NCI-H2227 treated with DMSO at 0.1 percent for 48 hours (cell line): ENCODE data around the gene IFITM1.
"Not testable (repeated sequence)": the region's sequence is repeated elsewhere in the genome, so short reads cannot be mapped to it uniquely, and the experiment has no call there.

Experiments used
- DNase-seq: peaks from one replicate; lab custom pipeline; 2025; lab: John Stamatoyannopoulos, UW

The IFITM1 gene

DNA sequence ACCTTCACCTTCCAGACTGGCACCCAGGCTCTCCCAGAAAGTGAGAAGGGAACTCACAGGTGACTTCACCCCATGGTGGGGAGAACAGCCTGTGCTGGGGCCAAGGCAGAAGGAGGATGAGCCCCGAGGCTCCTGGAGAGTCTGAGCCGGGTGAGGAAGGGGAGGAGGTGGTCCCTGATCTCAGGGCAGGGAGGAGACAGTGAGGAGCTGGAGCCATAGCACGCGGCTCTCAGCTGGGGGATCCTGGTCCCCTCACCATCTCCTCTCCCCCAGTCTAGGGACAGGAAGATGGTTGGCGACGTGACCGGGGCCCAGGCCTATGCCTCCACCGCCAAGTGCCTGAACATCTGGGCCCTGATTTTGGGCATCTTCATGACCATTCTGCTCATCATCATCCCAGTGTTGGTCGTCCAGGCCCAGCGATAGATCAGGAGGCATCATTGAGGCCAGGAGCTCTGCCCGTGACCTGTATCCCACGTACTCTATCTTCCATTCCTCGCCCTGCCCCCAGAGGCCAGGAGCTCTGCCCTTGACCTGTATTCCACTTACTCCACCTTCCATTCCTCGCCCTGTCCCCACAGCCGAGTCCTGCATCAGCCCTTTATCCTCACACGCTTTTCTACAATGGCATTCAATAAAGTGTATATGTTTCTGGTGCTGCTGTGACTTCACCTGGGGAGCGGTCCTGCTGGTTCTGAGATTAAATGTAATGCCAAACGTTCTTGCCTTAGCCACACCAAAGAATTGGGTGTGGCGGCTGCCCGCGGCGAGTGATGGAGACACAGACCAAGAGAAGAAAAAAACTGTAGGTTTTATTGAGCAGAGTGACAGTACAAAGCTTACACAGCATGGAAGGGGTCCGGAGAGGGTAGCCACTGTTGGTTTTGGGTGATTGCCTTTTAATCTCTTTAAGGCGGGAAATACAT is 4.8 kb upstream of the IFITM1 start:
- not testable (repeated sequence) for DNase-seq

DNA sequence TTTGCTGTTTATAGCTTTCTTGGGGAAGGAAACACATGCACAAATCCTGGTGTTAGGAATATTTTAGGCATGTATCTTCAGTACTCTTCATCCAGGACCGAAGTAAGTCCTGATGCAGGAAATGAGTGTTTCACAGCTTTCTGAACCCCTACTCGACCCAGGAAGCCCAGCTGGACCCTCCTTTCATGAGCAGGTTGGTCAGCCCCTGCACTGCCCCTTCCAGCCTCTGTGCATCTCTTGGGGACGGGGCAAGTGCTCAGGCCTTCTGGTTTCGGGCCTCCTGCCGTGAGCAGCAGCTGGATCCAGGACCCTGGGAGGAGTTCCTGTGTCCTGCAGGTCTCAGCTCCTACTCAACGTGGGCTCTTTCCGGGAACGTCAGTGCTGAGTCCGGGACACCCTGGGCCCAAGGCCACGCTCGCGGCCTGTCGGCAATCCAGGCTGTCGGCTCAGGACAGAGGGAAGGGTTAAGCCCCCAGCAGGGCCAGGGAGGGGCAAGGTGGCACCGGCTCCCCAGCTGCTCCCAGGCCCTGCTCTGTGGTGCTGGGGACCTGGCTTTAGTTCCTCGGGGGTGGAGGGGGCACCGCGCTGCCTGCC is 3.8 kb upstream of the IFITM1 start:
- not testable (repeated sequence) for DNase-seq

DNA sequence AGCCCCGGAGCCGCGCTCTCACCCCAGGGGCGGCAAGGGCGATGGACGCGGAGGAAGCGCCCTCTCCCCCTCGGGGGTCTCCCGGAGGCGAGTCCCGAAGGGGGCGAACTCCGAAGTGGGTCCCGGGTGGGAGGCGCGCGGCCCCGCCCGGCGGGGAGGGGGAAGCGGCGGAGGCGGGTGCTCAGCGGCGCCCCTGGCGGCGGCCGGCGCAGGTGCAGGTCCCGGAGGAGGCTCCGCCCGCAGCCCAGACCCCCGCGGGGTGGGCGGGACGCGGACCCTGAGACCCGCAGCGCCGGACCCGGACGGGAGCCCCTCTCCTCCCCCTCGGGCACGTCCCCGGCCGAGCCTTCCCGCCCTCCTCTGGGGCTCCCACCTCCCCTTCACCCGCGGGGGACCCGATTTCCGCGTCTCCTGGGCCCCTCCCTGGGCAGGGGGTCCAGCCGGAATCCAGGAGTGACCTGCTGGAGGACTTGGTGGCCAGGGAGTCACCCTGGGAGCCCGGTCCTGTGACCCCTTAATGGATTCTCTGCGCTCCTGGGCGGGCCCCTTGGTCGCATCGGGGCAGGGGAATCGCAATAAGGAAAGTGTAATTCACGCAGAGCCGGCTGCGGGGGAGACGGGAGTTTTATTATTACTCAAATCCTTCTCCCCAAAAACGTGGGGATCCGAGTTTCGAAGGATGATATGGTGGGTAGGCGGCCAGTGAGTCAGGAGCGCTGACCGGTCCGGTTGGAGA is 2.7 kb upstream of the IFITM1 start:
- not testable (repeated sequence) for DNase-seq

DNA sequence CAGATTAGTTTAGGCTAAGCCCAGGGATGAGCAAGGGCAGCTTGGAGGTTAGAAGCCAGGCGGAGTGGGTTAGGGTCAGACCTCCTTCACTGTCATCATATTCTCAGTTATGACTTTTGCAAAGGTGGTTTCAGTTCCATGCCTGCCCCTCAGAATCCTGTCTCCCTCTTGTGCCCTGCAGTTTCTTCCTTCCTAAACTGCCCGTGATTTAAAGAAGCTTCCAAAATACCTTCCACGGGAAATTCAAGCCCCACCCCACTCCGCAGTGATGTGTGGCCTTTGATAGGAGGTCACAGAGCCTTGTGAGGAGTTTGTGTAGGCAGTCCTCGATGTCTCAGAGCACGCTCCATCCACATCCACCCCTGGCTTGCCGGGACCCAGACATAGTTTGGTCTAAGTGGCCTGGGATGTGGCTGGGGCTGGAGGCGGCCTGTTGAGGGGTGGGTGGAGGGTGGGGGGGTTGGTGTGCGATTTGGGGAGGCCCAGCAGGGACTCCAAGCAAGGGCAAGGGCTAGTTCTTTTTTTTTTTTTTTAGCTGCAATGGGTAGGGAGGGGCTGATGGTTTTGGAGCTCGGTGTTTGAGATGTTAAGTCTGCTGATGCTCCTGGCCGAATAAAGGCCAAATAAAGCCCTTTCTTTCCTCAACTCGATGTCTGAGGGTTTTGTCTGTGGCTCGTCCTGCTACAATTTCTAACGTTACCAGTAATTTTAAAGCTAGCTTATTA is 1.6 kb upstream of the IFITM1 start:
- DNase-seq: no peak

DNA sequence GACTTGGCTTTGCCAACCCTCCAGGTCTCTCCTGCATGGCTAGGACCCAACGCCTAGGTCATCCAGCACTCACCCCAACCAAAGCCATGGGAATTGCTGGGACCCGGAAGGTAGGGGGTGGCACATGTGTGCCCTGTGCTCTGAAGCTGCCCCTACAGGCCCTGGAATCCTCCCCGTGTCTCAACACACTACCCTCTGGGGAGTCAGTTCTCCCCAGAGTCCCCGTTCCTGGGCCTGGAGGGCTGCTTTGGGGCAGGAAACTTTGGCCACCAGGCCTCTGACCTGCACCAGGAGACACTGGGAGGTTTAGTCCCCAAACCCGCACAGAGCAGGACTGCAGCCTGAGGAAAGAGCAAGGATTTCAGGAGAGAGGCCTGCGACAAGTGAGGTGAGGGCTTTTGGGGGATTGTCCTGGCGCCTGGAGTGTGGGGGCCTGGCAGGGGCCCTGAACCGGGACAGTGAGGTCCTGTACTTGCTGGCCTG is 495 bp upstream of the IFITM1 start:
- no peak for DNase-seq

DNA sequence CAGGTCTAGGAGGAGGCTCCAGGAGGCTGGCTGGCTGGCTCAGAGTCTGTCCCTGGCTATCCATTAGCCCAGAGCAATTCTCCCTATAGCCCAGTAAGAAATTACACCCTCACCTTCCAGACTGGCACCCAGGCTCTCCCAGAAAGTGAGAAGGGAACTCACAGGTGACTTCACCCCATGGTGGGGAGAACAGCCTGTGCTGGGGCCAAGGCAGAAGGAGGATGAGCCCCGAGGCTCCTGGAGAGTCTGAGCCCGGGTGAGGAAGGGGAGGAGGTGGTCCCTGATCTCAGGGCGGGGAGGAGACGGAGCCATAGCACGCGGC is 675 bp downstream of the IFITM1 start:
- DNase-seq: not testable (repeated sequence)

DNA sequence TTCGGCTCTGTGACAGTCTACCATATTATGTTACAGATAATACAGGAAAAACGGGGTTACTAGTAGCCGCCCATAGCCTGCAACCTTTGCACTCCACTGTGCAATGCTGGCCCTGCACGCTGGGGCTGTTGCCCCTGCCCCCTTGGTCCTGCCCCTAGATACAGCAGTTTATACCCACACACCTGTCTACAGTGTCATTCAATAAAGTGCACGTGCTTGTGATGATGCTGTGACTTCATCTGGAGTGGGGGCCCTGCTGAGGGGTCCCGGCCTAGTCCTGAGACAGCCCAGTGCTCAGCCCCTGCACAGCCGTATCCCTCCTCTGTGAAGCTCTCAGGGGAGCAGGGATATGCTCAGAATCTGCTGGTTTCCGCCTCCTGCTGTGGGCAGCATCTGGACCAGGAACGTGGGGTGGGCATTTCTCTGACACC is 1.2 kb downstream of the IFITM1 start:
- no peak for DNase-seq

DNA sequence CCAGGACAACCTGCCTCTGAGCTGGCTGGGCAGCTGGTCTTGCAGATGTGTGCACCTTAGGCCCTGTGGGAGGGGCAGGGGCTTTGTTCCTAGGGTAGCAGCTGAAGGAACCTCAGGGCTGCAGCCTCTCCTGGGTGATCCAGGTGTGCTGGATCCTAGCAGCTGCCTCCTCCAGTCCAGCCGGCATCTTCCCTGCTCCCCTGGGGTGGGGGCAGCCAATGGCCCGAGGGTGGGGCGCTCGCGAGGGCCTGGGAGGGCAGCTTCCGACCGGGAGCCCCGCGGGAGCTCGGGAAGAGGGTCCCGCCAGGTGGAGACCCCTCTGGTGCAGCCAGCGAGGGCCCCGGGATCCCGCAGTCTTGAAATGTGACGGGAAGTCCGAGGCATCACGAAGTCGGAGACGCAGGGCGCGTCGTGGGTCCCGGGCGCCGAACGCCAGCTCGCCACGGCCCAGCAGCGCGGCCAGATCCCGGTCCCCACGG is 1.7 kb downstream of the IFITM1 start:
- no peak for DNase-seq

DNA sequence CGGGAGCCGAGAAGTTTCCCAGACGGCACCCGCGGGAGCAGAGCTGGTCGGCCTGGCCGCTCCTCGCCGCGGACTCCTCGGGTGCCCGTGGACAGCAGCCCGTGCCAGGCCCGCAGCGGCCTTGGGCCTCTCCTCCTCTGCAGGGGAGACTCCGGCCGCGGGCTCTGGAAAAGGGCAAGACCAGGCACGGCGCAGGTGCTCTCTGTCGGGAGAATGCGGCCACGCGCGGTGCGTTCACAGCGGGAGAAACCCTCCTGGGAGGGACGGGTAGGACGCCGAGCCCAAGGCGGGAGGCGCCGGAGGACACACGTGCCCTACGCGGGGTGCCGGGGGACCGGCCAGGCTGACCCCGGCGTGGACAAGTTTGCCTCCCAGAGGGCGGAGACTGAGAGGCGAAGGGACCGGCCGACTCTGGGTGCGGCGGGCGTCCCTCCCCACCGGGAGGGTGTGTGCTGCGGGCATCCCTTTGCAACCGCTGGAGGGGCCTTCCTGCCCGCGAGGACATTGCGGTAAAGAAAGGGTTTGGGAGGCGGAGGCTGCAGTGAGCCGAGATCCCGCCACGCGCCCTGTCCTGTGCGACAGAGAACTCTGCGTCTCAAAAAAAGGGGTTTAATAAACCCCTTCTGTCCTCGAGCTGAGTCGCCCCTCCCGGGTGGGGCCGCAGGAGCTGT is 2.3 kb downstream of the IFITM1 start:
- no peak for DNase-seq

DNA sequence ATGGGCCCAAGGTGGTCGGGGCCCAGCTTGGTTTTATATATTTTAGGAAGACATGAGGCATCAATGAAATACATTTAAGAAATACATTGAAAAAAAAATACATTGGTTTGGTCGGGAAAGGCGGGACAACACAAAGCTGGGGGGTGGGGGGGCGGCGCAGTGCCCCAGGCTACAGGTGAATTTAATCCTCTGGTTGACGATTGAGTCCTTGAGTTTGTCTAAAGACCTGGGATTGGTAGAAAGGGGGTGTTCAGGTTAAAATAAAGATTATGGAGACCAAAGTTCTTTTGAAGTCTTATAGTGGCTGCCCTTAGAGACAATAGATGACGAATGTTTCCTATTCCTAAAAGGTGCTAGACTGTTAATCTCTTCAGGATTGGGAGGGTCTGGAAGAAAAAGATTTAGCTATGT is 3.1 kb downstream of the IFITM1 start:
- no peak for DNase-seq

DNA sequence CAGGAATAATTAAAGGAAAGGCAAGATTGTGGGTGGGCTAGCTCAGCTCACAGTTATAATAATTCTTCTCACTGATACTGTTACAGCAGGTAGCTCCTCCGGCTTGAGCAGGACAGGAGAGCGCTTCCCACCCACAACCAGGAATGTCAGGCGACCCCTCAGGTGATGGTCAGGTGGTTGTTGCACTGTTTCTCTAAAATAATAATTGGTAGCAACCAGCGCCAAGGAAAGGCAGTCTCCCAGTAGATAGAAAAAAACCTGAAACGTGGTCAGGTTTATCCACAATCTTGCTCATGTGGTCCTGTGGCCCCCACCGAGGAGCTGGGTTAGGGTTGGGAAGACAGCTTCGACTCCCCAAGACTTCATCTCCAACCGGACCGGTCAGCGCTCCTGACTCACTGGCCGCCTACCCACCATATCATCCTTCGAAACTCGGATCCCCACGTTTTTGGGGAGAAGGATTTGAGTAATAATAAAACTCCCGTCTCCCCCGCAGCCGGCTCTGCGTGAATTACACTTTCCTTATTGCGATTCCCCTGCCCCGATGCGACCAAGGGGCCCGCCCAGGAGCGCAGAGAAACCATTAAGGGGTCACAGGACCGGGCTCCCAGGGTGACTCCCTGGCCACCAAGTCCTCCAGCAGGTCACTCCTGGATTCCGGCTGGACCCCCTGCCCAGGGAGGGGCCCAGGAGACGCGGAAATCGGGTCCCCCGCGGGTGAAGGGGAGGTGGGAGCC is 4.0 kb downstream of the IFITM1 start:
- not testable (repeated sequence) for DNase-seq

DNA sequence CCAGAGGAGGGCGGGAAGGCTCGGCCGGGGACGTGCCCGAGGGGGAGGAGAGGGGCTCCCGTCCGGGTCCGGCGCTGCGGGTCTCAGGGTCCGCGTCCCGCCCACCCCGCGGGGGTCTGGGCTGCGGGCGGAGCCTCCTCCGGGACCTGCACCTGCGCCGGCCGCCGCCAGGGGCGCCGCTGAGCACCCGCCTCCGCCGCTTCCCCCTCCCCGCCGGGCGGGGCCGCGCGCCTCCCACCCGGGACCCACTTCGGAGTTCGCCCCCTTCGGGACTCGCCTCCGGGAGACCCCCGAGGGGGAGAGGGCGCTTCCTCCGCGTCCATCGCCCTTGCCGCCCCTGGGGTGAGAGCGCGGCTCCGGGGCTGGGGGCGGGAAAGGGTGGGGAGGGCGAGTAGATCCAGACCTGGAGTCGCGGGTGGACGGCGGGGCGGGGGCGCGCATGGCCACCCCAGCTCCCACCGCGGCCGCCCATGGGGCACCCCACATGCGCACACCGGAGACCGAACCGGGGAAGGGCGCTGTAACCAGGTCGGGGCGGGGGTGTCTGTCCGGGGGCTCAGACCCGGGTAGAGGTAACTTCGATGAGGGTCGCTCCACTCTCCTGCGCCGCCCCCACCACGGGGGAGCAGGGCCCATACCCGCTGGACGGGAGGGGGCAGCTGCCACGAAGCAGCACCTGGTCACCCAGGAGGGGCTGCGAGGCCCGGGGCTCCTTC is 4.7 kb downstream of the IFITM1 start:
- not testable (repeated sequence) for DNase-seq

DNA sequence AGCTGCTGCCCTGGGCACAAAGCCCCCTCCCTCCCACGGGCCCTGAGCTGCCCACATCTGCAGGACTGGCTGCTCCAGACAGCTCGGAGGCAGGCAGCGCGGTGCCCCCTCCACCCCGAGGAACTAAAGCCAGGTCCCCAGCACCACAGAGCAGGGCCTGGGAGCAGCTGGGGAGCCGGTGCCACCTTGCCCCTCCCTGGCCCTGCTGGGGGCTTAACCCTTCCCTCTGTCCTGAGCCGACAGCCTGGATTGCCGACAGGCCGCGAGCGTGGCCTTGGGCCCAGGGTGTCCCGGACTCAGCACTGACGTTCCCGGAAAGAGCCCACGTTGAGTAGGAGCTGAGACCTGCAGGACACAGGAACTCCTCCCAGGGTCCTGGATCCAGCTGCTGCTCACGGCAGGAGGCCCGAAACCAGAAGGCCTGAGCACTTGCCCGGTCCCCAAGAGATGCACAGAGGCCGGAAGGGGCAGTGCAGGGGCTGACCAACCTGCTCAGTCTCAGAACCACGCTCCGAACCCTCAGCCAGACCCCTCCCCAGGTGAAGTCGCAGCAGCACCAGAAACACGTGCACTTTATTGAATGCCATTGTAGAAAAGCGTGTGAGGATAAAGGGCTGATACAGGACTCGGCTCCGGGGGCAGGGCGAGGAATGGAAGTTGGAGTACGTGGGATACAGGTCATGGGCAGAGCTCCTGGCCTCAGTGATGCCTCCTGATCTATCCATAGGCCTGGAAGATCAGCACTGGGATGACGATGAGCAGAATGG is 5.5 kb downstream of the IFITM1 start:
- not testable (repeated sequence) for DNase-seq

DNA sequence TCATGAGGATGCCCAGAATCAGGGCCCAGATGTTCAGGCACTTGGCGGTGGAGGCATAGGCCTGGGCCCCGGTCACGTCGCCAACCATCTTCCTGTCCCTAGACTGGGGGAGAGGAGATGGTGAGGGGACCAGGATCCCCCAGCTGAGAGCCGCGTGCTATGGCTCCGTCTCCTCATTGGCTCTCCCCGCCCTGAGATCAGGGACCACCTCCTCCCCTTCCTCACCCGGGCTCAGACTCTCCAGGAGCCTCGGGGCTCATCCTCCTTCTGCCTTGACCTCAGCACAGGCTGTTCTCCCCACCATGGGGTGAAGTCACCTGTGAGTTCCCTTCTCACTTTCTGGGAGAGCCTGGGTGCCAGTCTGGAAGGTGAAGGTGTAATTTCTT is 6.0 kb downstream of the IFITM1 start:
- not testable (repeated sequence) for DNase-seq

DNA sequence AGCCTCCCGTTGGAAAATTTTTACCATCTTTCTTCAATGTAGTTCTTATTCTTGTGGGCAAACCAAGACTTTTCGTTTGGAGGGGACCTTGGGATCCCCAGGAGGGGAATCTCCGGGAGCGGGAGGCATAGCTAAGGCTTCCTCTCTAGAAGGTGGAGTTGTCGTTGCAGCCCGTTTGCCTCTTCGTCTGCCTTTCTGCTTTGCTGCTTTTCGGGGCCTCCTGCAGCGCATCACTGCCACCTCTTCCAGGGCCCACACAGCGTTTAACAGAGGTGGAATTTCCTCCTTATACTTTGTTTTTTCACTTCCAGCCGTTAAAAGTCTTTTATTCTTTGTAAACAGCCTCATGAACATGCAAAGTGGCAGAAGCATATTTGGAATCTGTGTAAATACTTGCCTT is 10.3 kb downstream of the IFITM1 start:
- no peak for DNase-seq

DNA sequence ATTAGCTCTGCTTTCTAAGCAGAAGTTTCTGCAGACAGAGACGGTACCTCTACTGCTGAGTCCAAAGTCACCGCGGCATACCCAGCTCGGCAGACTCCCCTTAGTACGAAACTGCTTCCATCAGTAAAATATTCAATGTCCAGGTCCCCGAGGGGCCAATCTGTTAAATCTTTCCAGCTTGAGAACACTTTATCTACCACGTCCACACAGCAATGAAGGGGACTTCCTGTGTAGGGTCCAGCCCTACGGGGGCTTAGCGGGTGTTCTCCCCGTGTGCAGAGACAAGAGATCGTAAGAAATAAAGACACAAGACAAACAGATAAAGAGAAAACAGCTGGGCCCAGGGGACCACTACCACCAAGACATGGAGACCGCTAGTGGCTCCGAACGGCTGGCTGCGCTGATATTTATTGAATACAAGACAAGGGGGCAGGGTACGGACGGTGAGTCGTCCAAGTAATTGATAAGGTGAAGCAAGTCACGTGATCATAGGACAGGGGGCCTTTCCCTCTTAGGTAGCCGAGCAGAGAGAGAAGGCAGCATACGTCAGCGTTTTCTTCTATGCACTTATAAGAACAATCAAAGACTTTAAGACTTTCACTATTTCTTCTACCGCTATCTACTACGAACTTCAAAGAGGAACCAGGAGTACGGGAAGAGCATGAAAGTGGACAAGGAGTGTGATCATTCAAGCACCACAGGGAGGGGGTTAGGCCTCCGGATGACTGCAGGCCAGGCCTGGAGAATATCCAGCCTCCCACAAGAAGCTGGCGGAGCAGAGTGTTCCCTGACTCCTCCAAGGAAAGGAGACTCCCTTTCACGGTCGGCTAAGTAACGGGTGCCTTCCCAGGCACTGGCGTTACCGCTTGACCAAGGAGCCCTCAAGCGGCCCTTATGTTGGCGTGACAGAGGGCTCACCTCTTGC is 11.0 kb downstream of the IFITM1 start:
- not testable (repeated sequence) for DNase-seq

DNA sequence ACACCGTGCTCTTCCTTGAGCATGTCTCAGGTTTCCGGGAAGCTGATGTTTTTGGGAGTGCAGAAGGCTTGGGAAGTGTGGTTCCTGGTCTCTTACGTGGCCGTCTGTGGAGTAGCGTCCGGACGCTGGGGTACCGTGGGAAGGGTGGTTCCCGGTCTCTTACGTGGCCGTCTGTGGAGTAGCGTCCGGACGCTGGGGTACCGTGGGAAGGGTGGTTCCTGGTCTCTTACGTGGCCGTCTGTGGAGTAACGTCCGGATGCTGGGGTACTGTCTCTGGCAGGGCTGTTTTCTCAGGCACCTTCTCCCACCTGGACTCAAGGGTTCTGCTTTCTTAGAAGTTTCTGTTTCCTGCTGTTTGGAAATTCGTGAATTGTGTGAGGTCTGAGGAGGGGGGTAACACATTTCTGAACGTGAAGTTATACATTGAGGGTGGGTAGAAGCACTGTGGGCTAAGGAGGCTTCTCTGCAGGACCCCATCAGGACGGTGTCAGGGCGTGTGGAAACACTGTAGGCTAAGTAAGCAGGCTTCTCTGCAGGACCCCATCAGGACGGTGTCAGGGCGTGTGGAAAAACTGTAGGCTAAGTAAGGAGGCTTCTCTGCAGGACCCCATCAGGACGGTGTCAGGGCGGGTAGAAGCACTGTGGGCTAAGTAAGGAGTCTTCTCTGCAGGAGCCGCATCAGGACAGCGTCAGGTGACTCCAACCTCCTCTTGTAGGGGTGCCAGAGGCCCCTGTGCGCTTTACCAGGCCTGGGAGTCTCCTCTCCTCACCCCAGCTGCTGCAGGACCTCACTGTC is 12.2 kb downstream of the IFITM1 start:
- DNase-seq: no peak

DNA sequence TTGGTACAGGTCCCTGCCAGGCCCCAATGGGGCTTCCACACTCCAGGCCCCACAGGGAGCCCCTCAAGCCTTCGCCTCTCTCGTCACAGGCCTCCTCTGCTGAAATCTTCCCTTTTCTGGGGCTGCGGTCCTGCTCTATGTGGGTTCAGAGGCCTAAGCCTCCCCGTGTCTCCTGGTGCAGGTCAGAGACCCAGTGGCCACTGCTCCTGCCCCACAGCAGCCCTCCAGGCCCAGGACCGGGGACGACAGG is 12.7 kb downstream of the IFITM1 start:
- no peak for DNase-seq
